Lung (tissue), 12 donors: Measurements from ENCODE around the gene BCAN. TPM values are rescaled to one million over a fixed set of nuclear protein-coding genes. Genes with fewer than 3 reads are reported as not detected.

ENCODE experiments used
- ATAC-seq: fragments of 200-7000 bp; cut with Tn5 transposase; one replicate; pipeline ENCODE4 v1.9.1; 2020; ENCODE audit warnings: moderate number of reproducible peaks; ENCODE audit not compliant: insufficient read depth, low FRiP score
- DNase-seq, 3 donors: peaks; one replicate each; pipeline ENCODE4 v3.0.0-alpha.2; 2013 to 2017
- H3K27ac ChIP-seq, 2 donors: one replicate each; pipeline ENCODE4 v1.5.1; 2013; ENCODE audit warnings: mild to moderate bottlenecking in 2 of 2, moderate library complexity in 2 of 2, control low read depth in 1 of 2, inconsistent platforms in 1 of 2, low read depth in 1 of 2, low read length in 1 of 2
- H3K27me3 ChIP-seq, 3 donors: one replicate each; pipeline ENCODE4 v1.5.1; 2013; ENCODE audit warnings: low read length in 2 of 3; ENCODE audit not compliant: control insufficient read depth in 3 of 3, insufficient read depth in 3 of 3
- H3K36me3 ChIP-seq, 4 donors: one replicate each; pipeline ENCODE4 v1.5.1; 2013; ENCODE audit warnings: low read length in 4 of 4, mild to moderate bottlenecking in 1 of 4, moderate library complexity in 1 of 4; ENCODE audit not compliant: control insufficient read depth in 4 of 4, insufficient read depth in 4 of 4
- H3K4me1 ChIP-seq, 5 donors: one replicate each; pipeline ENCODE4 v1.5.1; 2013; ENCODE audit warnings: low read length in 5 of 5, mild to moderate bottlenecking in 2 of 5, moderate library complexity in 1 of 5; ENCODE audit not compliant: control insufficient read depth in 5 of 5, insufficient read depth in 5 of 5
- H3K4me3 ChIP-seq: one replicate; pipeline ENCODE4 v1.5.1; 2013; ENCODE audit warnings: mild to moderate bottlenecking, control low read depth, moderate library complexity
- H3K9ac ChIP-seq, 2 donors: one replicate each; pipeline ENCODE4 v1.5.1; 2013; ENCODE audit warnings: low read length in 2 of 2, control low read depth in 1 of 2; ENCODE audit not compliant: insufficient read depth in 1 of 2
- H3K9me3 ChIP-seq, 4 donors: one replicate each; pipeline ENCODE4 v1.5.1; 2013; ENCODE audit warnings: low read length in 3 of 4, mild to moderate bottlenecking in 1 of 4, moderate library complexity in 1 of 4; ENCODE audit not compliant: control insufficient read depth in 4 of 4, insufficient read depth in 3 of 4
- WGBS, 2 donors: extraction: QIAGEN DNeasy Blood & Tissue Kit; methylation state at CpG; one replicate each; pipeline ENCODE4 v1.1.7; 2013; 5-methylcytosine and 5-hydroxymethylcytosine counted together
- polyA plus RNA-seq, 2 donors: library from polyadenylated mRNA; stranded (reverse); fragments of 200-250 nt; gene quantifications; one replicate each; pipeline ENCODE4 v1.2.1, GENCODE V29; 2013
- total RNA-seq, 2 donors: library from RNA; depleted of rRNA in 1 of 2; stranded (reverse); fragments of >200 nt in 1 of 2; gene quantifications; one replicate each; pipeline ENCODE4 v1.2.1, GENCODE V29; 2014 to 2021
- TF ChIP-seq, protein P1 (sequence below): IDR thresholded peaks from 2 replicates; pipeline ENCODE4 v1.5.1; 2012; ENCODE audit warnings: mild to moderate bottlenecking; ENCODE audit errors: control extremely low read depth, extremely low read depth
- donor health status: control.
- donor health status: control.
- donor health status: Bipolar disorder and iron deficiency.
- donor health status: healthy.
- donor health status: DM: yes; HTN: yes; CAD: no.

BCAN gene
- total and polyA plus RNA-seq, 4 donors: 0.05 to 1.1 (median 0.12) TPM

DNA sequence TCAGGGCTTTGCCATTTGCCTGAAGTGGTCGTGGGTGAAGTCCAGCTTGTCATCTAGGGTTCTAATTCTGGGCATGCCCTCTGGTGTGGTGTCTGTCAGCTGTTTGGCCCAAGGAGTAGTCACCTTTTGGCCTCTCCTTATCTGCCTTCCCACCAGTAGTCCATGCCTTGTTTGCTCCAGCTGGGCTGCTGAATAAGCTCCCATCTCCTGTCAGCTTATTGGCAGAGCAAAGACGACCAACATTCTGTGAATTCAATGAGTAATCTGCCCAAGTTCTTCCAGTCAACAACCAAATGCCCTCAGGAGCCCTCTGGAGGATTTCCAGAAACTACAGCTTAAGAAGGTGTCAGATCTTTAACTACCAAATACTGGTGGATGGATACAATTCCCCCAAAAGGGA, 7.0 kb downstream of the BCAN start:
- no peaks in the 10 kb centered on the region for H3K4me1 ChIP-seq

DNA sequence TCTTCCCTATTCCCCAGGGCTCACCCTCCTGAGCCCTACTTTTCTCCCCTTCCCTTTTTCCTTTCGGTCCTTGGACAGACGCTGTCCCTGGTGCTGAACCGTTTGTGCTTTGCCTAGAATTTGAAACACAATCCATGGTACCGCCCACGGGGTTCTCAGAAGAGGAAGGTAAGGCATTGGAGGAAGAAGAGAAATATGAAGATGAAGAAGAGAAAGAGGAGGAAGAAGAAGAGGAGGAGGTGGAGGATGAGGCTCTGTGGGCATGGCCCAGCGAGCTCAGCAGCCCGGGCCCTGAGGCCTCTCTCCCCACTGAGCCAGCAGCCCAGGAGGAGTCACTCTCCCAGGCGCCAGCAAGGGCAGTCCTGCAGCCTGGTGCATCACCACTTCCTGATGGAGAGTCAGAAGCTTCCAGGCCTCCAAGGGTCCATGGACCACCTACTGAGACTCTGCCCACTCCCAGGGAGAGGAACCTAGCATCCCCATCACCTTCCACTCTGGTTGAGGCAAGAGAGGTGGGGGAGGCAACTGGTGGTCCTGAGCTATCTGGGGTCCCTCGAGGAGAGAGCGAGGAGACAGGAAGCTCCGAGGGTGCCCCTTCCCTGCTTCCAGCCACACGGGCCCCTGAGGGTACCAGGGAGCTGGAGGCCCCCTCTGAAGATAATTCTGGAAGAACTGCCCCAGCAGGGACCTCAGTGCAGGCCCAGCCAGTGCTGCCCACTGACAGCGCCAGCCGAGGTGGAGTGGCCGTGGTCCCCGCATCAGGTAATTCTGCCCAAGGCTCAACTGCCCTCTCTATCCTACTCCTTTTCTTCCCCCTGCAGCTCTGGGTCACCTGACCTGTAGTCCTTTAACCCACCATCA, 10.4 kb downstream of the BCAN start:
- Histone ChIP-seq H3K27me3 (peaks cover 0 to 47% (median 8%) of the 10 kb centered on the region in 3 donors), H3K4me3 (no peak overlapping the region), H3K9ac (no peak overlapping the region), H3K4me1 (peaks cover 0 to 14% (median 2%) of the 10 kb centered on the region in 5 donors), H3K27ac (no peak overlapping the region), H3K9me3 (peaks cover 0 to 2% (median 0%) of the 10 kb centered on the region in 4 donors), H3K36me3 (no peaks in the 10 kb centered on the region)
- TF ChIP-seq, protein P1, sequence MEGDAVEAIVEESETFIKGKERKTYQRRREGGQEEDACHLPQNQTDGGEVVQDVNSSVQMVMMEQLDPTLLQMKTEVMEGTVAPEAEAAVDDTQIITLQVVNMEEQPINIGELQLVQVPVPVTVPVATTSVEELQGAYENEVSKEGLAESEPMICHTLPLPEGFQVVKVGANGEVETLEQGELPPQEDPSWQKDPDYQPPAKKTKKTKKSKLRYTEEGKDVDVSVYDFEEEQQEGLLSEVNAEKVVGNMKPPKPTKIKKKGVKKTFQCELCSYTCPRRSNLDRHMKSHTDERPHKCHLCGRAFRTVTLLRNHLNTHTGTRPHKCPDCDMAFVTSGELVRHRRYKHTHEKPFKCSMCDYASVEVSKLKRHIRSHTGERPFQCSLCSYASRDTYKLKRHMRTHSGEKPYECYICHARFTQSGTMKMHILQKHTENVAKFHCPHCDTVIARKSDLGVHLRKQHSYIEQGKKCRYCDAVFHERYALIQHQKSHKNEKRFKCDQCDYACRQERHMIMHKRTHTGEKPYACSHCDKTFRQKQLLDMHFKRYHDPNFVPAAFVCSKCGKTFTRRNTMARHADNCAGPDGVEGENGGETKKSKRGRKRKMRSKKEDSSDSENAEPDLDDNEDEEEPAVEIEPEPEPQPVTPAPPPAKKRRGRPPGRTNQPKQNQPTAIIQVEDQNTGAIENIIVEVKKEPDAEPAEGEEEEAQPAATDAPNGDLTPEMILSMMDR: no peak
- ATAC-seq (no peak), DNase-seq (peak; percentile 59 to 76 (median 74))
- 44 to 47% methylated on average over 16 of the region's 16 CpGs for WGBS, 2 donors

More for the DNA sequence above, 7.0 kb downstream of the BCAN start:
- no peak for ATAC-seq
- Histone ChIP-seq H3K4me3 (no peak overlapping the region), H3K9me3 (peaks cover 0 to 2% (median 0%) of the 10 kb centered on the region in 4 donors), H3K36me3 (no peaks in the 10 kb centered on the region), H3K9ac (no peak overlapping the region), H3K27me3 (peaks cover 10 to 64% (median 33%) of the 10 kb centered on the region in 3 donors), H3K27ac (no peak overlapping the region)
- WGBS, 2 donors: 16 to 23% methylated on average over 2 of the region's 2 CpGs
- TF ChIP-seq, protein P1: no peak
- DNase-seq: peak in 1 of 3 donors; percentile 9

DNA sequence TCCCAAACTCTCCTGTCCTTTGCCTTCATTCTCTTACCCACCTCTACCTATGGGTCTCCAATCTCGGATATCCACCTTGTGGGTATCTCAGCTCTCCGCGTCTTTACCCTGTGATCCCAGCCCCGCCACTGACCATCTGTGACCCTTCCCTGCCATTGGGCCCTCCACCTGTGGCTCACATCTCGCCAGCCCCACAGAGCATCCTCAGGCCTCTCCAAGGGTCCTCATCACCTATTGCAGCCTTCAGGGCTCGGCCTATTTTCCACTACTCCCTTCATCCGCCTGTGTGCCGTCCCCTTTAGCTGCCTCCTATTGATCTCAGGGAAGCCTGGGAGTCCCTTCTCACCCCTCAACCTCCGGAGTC, 11.1 kb downstream of the BCAN start:
- WGBS, 2 donors: 80 to 85% methylated on average over 9 of the region's 9 CpGs
- Histone ChIP-seq H3K9ac (no peak overlapping the region), H3K4me1 (peaks cover 0 to 20% (median 2%) of the 10 kb centered on the region in 5 donors), H3K27me3 (peaks cover 0 to 41% (median 4%) of the 10 kb centered on the region in 3 donors), H3K36me3 (no peaks in the 10 kb centered on the region), H3K4me3 (no peak overlapping the region), H3K9me3 (peaks cover 0 to 2% (median 0%) of the 10 kb centered on the region in 4 donors), H3K27ac (no peak overlapping the region)
- ATAC-seq (no peak), DNase-seq (no peak)
- TF ChIP-seq, protein P1: no peak
